CD4-positive, alpha-beta T cell (primary cell): Measurements from ENCODE around the gene GLDC. TPM values are rescaled to one million over a fixed set of nuclear protein-coding genes. Genes with fewer than 3 reads are reported as not detected.
"Not testable (repeated sequence)": the region's sequence is repeated elsewhere in the genome, so short reads cannot be mapped to it uniquely, and the experiment has no call there.

ENCODE experiments used
- ATAC-seq: fragments of 200-7000 bp; cut with Tn5 transposase; one replicate; pipeline ENCODE4 v1.10.0; 2022; ENCODE audit warnings: mild to moderate bottlenecking; ENCODE audit not compliant: poor library complexity
- CTCF ChIA-PET: fragments of 350-600 bp; sonication (Branson Sonifier 250); formaldehyde crosslinking; loops from one replicate; lab custom pipeline; 2021; ENCODE audit warnings: antibody characterized with exemption, inconsistent platforms; lab: Charles Lee
- POLR2A ChIA-PET: fragments of 350-600 bp; sonication (Branson Sonifier 250); formaldehyde crosslinking; loops from one replicate; lab custom pipeline; 2021; ENCODE audit warnings: antibody characterized with exemption, inconsistent platforms; lab: Charles Lee
- DNase-seq, 14 experiments: peaks; one replicate each; pipeline ENCODE4 v3.0.0-alpha.2; 2013 to 2020; ENCODE audit warnings: mixed read lengths in 2 of 14
- H3K27ac ChIP-seq, 2 donors: one replicate each; pipeline versions ENCODE4 v1.5.1 to v1.7.0; 2013; ENCODE audit warnings: low read length in 2 of 2, low read depth in 1 of 2, mild to moderate bottlenecking in 1 of 2
- H3K27me3 ChIP-seq, 2 experiments: 1 replicate in 1 of 2; 2 replicates in 1 of 2; pipeline versions ENCODE4 v1.6.1 to v1.7.0; 2013; ENCODE audit warnings: low read length in 2 of 2, control low read depth in 1 of 2, mild to moderate bottlenecking in 1 of 2, moderate library complexity in 1 of 2; ENCODE audit not compliant: insufficient read depth in 2 of 2, control insufficient read depth in 1 of 2
- H3K36me3 ChIP-seq: one replicate; pipeline ENCODE4 v1.6.1; 2013; ENCODE audit warnings: low read length, control low read depth; ENCODE audit not compliant: insufficient read depth
- H3K4me1 ChIP-seq: one replicate; pipeline ENCODE4 v1.6.1; 2013; ENCODE audit warnings: low read length, control low read depth; ENCODE audit not compliant: insufficient read depth
- H3K4me3 ChIP-seq: one replicate; pipeline ENCODE4 v1.5.1; 2013; ENCODE audit warnings: mild to moderate bottlenecking, low read length, moderate library complexity
- H3K9me3 ChIP-seq, 2 experiments: 1 replicate in 1 of 2; 2 replicates in 1 of 2; pipeline versions ENCODE4 v1.6.1 to v1.7.0; 2013; ENCODE audit warnings: low read length in 2 of 2, mild to moderate bottlenecking in 2 of 2, control low read depth in 1 of 2, moderate library complexity in 1 of 2; ENCODE audit not compliant: control insufficient read depth in 1 of 2, insufficient read depth in 1 of 2
- H3K27ac Mint-ChIP-seq: one replicate; pipeline ENCODE4 v1.8.0; 2020; ENCODE audit warnings: mixed read lengths
- H3K27me3 Mint-ChIP-seq: one replicate; pipeline ENCODE4 v1.8.0; 2021; ENCODE audit warnings: mixed read lengths
- H3K36me3 Mint-ChIP-seq: one replicate; pipeline ENCODE4 v1.8.0; 2021; ENCODE audit warnings: low read depth, mixed read lengths
- H3K4me1 Mint-ChIP-seq: one replicate; pipeline ENCODE4 v1.8.0; 2021; ENCODE audit warnings: low read depth, mixed read lengths
- H3K4me3 Mint-ChIP-seq: one replicate; pipeline ENCODE4 v1.8.0; 2020; ENCODE audit warnings: mild to moderate bottlenecking, mixed read lengths
- H3K9me3 Mint-ChIP-seq: one replicate; pipeline ENCODE4 v1.8.0; 2020; ENCODE audit warnings: mixed read lengths
- CTCF ChIP-seq: fragments of 200-600 bp; IDR thresholded peaks from one replicate; pipeline ENCODE4 v1.8.0; 2022; ENCODE audit warnings: antibody characterized with exemption, mild to moderate bottlenecking
- intact Hi-C, 2 experiments: fragments of 100-400 bp; cut with DNase I in 1 of 2; cut with micrococcal nuclease in 1 of 2; formaldehyde crosslinking; loops; one replicate each; pipeline versions ENCODE4 v1.15.1 to v1.9.0; 2023 to 2025; cut with DNase I, micrococcal nuclease
- total RNA-seq, 174 experiments: library from RNA in 2 of 174; stranded (reverse) in 2 of 174; gene quantifications; one replicate each; pipeline ENCODE4 v1.2.3 and lab custom pipeline; 2021 to 2026

Gene GLDC
- total RNA-seq, 2 experiments from 2014 or later: not detected

GRCh38 chr9:6543204-6543603 lies 102.3 kb downstream of the GLDC start:
- no peak for ATAC-seq
- no peaks in the 10 kb centered on the region for H3K27me3 ChIP-seq
- Mint-ChIP-seq H3K9me3 (no peaks in the 10 kb centered on the region), H3K36me3 (no peaks in the 10 kb centered on the region), H3K27me3 (peaks cover 4% of the 10 kb centered on the region), H3K4me1 (no peaks in the 10 kb centered on the region), H3K27ac (no peak overlapping the region), H3K4me3 (no peak overlapping the region)
- no peak overlapping the region for H3K4me3 ChIP-seq
- H3K4me1 ChIP-seq: no peaks in the 10 kb centered on the region
- DNase-seq: no peak
- intact Hi-C loops: no loop called here
- no peak for TF ChIP-seq CTCF
- H3K36me3 ChIP-seq: no peaks in the 10 kb centered on the region
- no peak overlapping the region for H3K27ac ChIP-seq
- no peaks in the 10 kb centered on the region for H3K9me3 ChIP-seq
- ChIA-PET CTCF (interaction anchor here (0.7 kb wide), 1 partner anchor 927 kb away, joined by 4 read pairs; no protein-coding TSS in a partner anchor), POLR2A (interaction anchor here (0.6 to 2.2 kb wide), 2 partner anchors 77 to 130 kb away, joined by 6 to 9 read pairs; partner anchors contain the start of gene UHRF2)

- ATAC-seq, H3K4me3 ChIP-seq, intact Hi-C loops, H3K27me3 Mint-ChIP-seq, H3K27ac ChIP-seq, H3K9me3 ChIP-seq, H3K4me3 Mint-ChIP-seq, H3K36me3 Mint-ChIP-seq, H3K4me1 ChIP-seq, H3K9me3 Mint-ChIP-seq, H3K27me3 ChIP-seq, H3K36me3 ChIP-seq, DNase-seq, H3K27ac Mint-ChIP-seq, H3K4me1 Mint-ChIP-seq: not testable (repeated sequence)
- POLR2A ChIA-PET: interaction anchor here (2.2 kb wide), 1 partner anchor 129 kb away, joined by 9 read pairs; the partner anchor contains the start of gene UHRF2
- CTCF ChIA-PET: interaction anchor here (0.7 kb wide), 1 partner anchor 927 kb away, joined by 4 read pairs; no protein-coding TSS in a partner anchor
Measured at GRCh38 chr9:6542617-6543016, 102.9 kb downstream of the GLDC start.

DNA sequence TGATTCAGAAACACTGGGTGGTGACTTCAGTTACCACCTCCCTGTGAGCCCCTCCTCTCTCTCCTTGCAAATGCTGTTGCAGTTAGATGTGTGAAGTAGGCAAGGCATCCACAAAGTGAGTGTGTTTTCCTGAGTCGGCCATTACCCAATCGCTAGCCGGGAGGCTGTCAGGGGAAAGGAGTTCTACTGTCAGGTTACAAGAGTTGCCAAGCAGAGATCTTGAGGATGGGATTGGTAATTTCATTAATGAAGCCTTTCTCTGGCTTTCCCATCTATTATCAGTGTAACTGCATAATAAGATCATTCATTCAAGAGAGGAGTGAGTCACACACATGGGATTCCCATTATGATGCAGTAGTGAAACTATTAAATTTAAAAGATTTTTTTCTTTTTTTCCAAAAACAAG lies 106.9 kb downstream of the GLDC start:
- H3K9me3 ChIP-seq: no peaks in the 10 kb centered on the region
- ChIA-PET POLR2A (no interaction called here), CTCF (no interaction called here)
- no peak overlapping the region for H3K4me3 ChIP-seq
- no peaks in the 10 kb centered on the region for H3K36me3 ChIP-seq
- H3K27me3 Mint-ChIP-seq: peaks cover 9% of the 10 kb centered on the region
- H3K9me3 Mint-ChIP-seq: no peaks in the 10 kb centered on the region
- no peak for DNase-seq
- H3K27ac Mint-ChIP-seq: no peak overlapping the region
- no peaks in the 10 kb centered on the region for H3K4me1 Mint-ChIP-seq
- no peaks in the 10 kb centered on the region for H3K27me3 ChIP-seq
- no peak overlapping the region for H3K27ac ChIP-seq
- H3K4me3 Mint-ChIP-seq: no peak overlapping the region
- H3K4me1 ChIP-seq: no peaks in the 10 kb centered on the region
- no peak for ATAC-seq
- TF ChIP-seq CTCF: no peak
- intact Hi-C loops: loop anchor here in 1 of 2 experiments (5.0 kb wide), 1 partner anchor 904 kb away; no protein-coding TSS in a partner anchor
- H3K36me3 Mint-ChIP-seq: no peaks in the 10 kb centered on the region

DNA sequence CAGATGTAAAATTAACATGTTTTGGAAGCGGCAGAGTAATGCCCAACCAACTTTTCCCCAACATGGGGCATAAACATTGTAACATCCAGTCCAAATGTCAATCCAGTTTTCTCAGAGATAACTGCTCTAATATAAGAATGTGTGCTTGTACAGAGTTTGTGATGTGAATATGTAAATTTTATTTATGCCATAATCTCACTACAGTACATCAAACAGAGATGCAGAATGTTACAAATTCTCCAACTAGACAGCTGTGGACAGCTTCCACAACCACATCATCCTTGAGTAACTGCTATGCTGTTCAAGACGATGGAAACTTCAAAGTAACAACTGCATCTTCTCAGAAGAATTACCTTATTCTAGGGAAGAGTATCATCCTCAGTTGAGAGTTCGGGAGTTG lies 109.9 kb downstream of the GLDC start:
- Mint-ChIP-seq H3K36me3 (no peaks in the 10 kb centered on the region), H3K4me1 (no peaks in the 10 kb centered on the region), H3K4me3 (no peak overlapping the region), H3K9me3 (no peaks in the 10 kb centered on the region), H3K27ac (no peak overlapping the region), H3K27me3 (peaks cover 9% of the 10 kb centered on the region)
- Histone ChIP-seq H3K36me3 (no peaks in the 10 kb centered on the region), H3K4me3 (no peak overlapping the region), H3K4me1 (no peaks in the 10 kb centered on the region), H3K9me3 (no peaks in the 10 kb centered on the region), H3K27ac (no peak overlapping the region), H3K27me3 (no peaks in the 10 kb centered on the region)
- no peak for TF ChIP-seq CTCF
- intact Hi-C loops: loop anchor here in 1 of 2 experiments (5.0 kb wide), 1 partner anchor 907 kb away; no protein-coding TSS in a partner anchor
- CTCF ChIA-PET: no interaction called here
- ATAC-seq: no peak
- POLR2A ChIA-PET: no interaction called here
- no peak for DNase-seq
